GM12878 (cell line): Measurements from ENCODE around the gene ONECUT2. TPM values are rescaled to one million over a fixed set of nuclear protein-coding genes. Genes with fewer than 3 reads are reported as not detected.

Experiments
- ATAC-seq: fragments of 200-7000 bp; cut with Tn5 transposase; 3 replicates; pipeline ENCODE4 v1.9.1; 2020; ENCODE audit warnings: mild to moderate bottlenecking, moderate library complexity
- BruUV-seq: library from RNA; stranded (reverse); fragments of 400-500 nt; replicated peaks from 2 replicates; lab custom pipeline; 2021; lab: Mats Ljungman, UMichigan
- CTCF ChIA-PET: fragments of 300-600 bp; sonication (Branson Sonifier 250); formaldehyde crosslinking; extraction: SDS; loops from one replicate; lab custom pipeline; 2021; ENCODE audit warnings: inconsistent platforms; lab: Yijun Ruan, JAX
- POLR2A ChIA-PET: fragments of 350-600 bp; formaldehyde crosslinking; extraction: SDS; loops from one replicate; lab custom pipeline; 2021; ENCODE audit warnings: inconsistent platforms; lab: Charles Lee
- RAD21 ChIA-PET: fragments of 300-600 bp; sonication (Branson Sonifier 250); formaldehyde crosslinking; loops from one replicate; lab custom pipeline; 2023; ENCODE audit warnings: antibody characterized with exemption; ENCODE audit not compliant: unreplicated experiment; lab: Charles Lee
- SMC1A ChIA-PET: fragments of 300-600 bp; sonication (Branson Sonifier 250); formaldehyde crosslinking; loops from one replicate; lab custom pipeline; 2023; ENCODE audit not compliant: unreplicated experiment, uncharacterized antibody; lab: Charles Lee
- DNase-seq: peaks from one replicate; pipeline ENCODE4 v3.0.0-alpha.2; 2011; ENCODE audit warnings: low read depth, low spot score
- FAIRE-seq: peaks from 3 replicates; lab custom pipeline; 2011; peaks lifted over from hg19 to GRCh38; lab: Jason Lieb, UNC
- H2AFZ ChIP-seq: 2 replicates; pipeline ENCODE4 v1.6.0; 2011; ENCODE audit warnings: low read depth, low read length, control low read depth; ENCODE audit not compliant: control insufficient read depth
- H3K27ac ChIP-seq: 2 replicates; pipeline ENCODE4 v1.5.1; 2011; ENCODE audit warnings: control low read depth; ENCODE audit not compliant: control insufficient read depth, insufficient read depth
- H3K27me3 ChIP-seq, 2 experiments: replicated peaks in 1 of 2; 2 replicates each; pipeline versions ENCODE4 v1.6.0 to v1.6.1; 2011; ENCODE audit warnings: low read length in 1 of 2; ENCODE audit not compliant: control insufficient read depth in 2 of 2, insufficient read depth in 2 of 2
- H3K36me3 ChIP-seq, 2 experiments: 2 replicates each; pipeline ENCODE4 v1.5.1; 2011; ENCODE audit warnings: low read length in 1 of 2; ENCODE audit not compliant: control insufficient read depth in 2 of 2, insufficient read depth in 2 of 2
- H3K4me1 ChIP-seq: 2 replicates; pipeline ENCODE4 v1.6.1; 2011; ENCODE audit warnings: mild to moderate bottlenecking, low read length, moderate library complexity, mixed read lengths; ENCODE audit not compliant: control insufficient read depth, insufficient read depth
- H3K4me2 ChIP-seq: 2 replicates; pipeline ENCODE4 v1.6.0; 2011; ENCODE audit warnings: control low read depth; ENCODE audit not compliant: control insufficient read depth, insufficient read depth
- H3K4me3 ChIP-seq: fragments of 200-600 bp; sonication (generic); 2 replicates; pipeline ENCODE4 v1.5.1; 2016
- H3K79me2 ChIP-seq: 2 replicates; pipeline ENCODE4 v1.6.0; 2011; ENCODE audit warnings: low read length; ENCODE audit not compliant: control insufficient read depth, insufficient read depth
- H3K9ac ChIP-seq: 2 replicates; pipeline ENCODE4 v1.8.0; 2011; ENCODE audit warnings: low read length, control low read depth, mixed read lengths; ENCODE audit not compliant: control insufficient read depth, insufficient read depth
- H3K9me3 ChIP-seq: replicated peaks from 3 replicates; pipeline ENCODE4 v1.5.1; 2011; ENCODE audit warnings: mild to moderate bottlenecking, low read length; ENCODE audit not compliant: control insufficient read depth, insufficient read depth
- H4K20me1 ChIP-seq: 2 replicates; pipeline ENCODE4 v1.6.0; 2011; ENCODE audit not compliant: control insufficient read depth, insufficient read depth
- PAX5 ChIP-seq: IDR thresholded peaks from 2 replicates; pipeline ENCODE4 v1.6.1; 2011; ENCODE audit warnings: low read depth, low read length, borderline replicate concordance
- REST ChIP-seq: IDR thresholded peaks from 2 replicates; pipeline ENCODE4 v1.6.1; 2012; ENCODE audit warnings: mild to moderate bottlenecking, low read depth, low read length
- WGBS: methylation state at CpG from one replicate; pipeline ENCODE4 v1.1.6; 2016; ENCODE audit warnings: low lambda C conversion rate; ENCODE audit not compliant: insufficient replicate concordance, insufficient coverage; ENCODE audit errors: missing lambda C conversion rate; 5-methylcytosine and 5-hydroxymethylcytosine counted together
- in situ Hi-C: fragments of 300-500 bp; cut with MboI; formaldehyde crosslinking; loops from 9 replicates; pipeline ENCODE4 v1.14.3; 2018; ENCODE audit warnings: mixed read lengths
- intact Hi-C: fragments of 100-400 bp; cut with micrococcal nuclease; formaldehyde crosslinking; loops from one replicate; pipeline ENCODE4 v1.14.2; 2022; ENCODE audit not compliant: unreplicated experiment
- polyA plus RNA-seq, 11 experiments: library from polyadenylated mRNA; depleted of rRNA in 4 of 11; unstranded in 6 of 11; stranded (reverse) in 5 of 11; fragments of >200 nt; fragmentation: Nextera tagmentation in 4 of 11; fragmentation: Illumina TruSeq in 1 of 11; extraction: Ambion mirVana in 4 of 11; extraction: Trizol in 1 of 11; gene quantifications; 1 replicate in 1 of 11; 2 replicates in 10 of 11; pipeline versions ENCODE4 v1.2.1 to v1.2.3, GENCODE V29; 2011 to 2016; ENCODE audit warnings: inconsistent platforms in 2 of 11, missing spikeins in 2 of 11, low read depth in 1 of 11
- total RNA-seq, 4 experiments: library from RNA; depleted of rRNA in 3 of 4; stranded (reverse); fragments of >200 nt in 3 of 4; fragmentation: Illumina TruSeq in 1 of 4; extraction: Trizol in 1 of 4; gene quantifications; 2 replicates each; pipeline versions ENCODE4 v1.2.1 to v1.2.3, GENCODE V29; 2013 to 2021

Gene ONECUT2
- total and polyA plus RNA-seq, 10 of the 15 experiments (the other 5 are each of a cell fraction or from before 2014, with no cell fraction given): 0.01 to 0.03 TPM; not detected in 8

GRCh38 chr18:57447154-57447621 is 12.0 kb downstream of the ONECUT2 start:
- H3K4me3 ChIP-seq: no peak overlapping the region
- H2AFZ ChIP-seq: no peak overlapping the region
- no peak overlapping the region for H3K9ac ChIP-seq
- no TSS peak for BruUV-seq
- no peak for FAIRE-seq
- in situ Hi-C loops: loop anchor here (5.0 kb wide), 2 partner anchors 575 to 705 kb away; no protein-coding TSS in a partner anchor
- peaks cover 0 to 6% of the 10 kb centered on the region in 2 experiments; a peak in 2 of 4 replicates for H3K27me3 ChIP-seq
- H3K9me3 ChIP-seq: no peaks in the 10 kb centered on the region
- SMC1A ChIA-PET: interaction anchor here (0.7 to 2.8 kb wide), 5 partner anchors 116 to 663 kb away, joined by 3 to 29 read pairs (median 3); no protein-coding TSS in a partner anchor
- intact Hi-C loops: loop anchor here (2.0 to 5.0 kb wide), 4 partner anchors 115 to 745 kb away; no protein-coding TSS in a partner anchor
- no peaks in the 10 kb centered on the region for H3K36me3 ChIP-seq
- peak; percentile 85 for ATAC-seq
- no peaks in the 10 kb centered on the region for H3K79me2 ChIP-seq
- CTCF ChIA-PET: interaction anchor here (0.7 to 5.4 kb wide), 10 partner anchors 26 to 699 kb away, joined by 3 to 38 read pairs (median 4); no protein-coding TSS in a partner anchor
- no peak for DNase-seq
- H3K4me2 ChIP-seq: no peak overlapping the region
- POLR2A ChIA-PET: no interaction called here
- TF ChIP-seq PAX5 (no peak), REST (peak; percentile 88)
- H4K20me1 ChIP-seq: no peaks in the 10 kb centered on the region; the same call in 1 of the 2 replicates
- 19% methylated on average over 14 of the region's 14 CpGs for WGBS
- RAD21 ChIA-PET: interaction anchor here (1.1 kb wide), 1 partner anchor 578 kb away, joined by 4 read pairs; no protein-coding TSS in a partner anchor
- no peaks in the 10 kb centered on the region for H3K4me1 ChIP-seq
- H3K27ac ChIP-seq: no peak overlapping the region
